Caco-2 (cell line): ENCODE results near the gene PNO1. TPM values are rescaled to one million over a fixed set of nuclear protein-coding genes. Genes with fewer than 3 reads are reported as not detected.

ENCODE experiments used
- BruUV-seq: library from RNA; stranded (reverse); fragments of 400-500 nt; replicated peaks from 2 replicates; lab custom pipeline; 2021; lab: Mats Ljungman, UMichigan
- CTCF ChIA-PET: fragments of 300-600 bp; sonication (Branson Sonifier 250); formaldehyde crosslinking; loops from one replicate; lab custom pipeline; 2022; ENCODE audit warnings: antibody characterized with exemption; lab: Charles Lee
- POLR2A ChIA-PET: fragments of 300-600 bp; sonication (Branson Sonifier 250); formaldehyde crosslinking; loops from one replicate; lab custom pipeline; 2022; ENCODE audit warnings: antibody characterized with exemption; lab: Charles Lee
- DNase-seq, 2 experiments: peaks; one replicate each; pipeline versions ENCODE4 v3.0.0 to v3.0.0-alpha.2; 2020 to 2022
- H3K27me3 ChIP-seq: replicated peaks from 2 replicates; pipeline ENCODE4 v1.6.0; 2011; ENCODE audit warnings: low read length; ENCODE audit not compliant: control insufficient read depth, insufficient read depth
- H3K36me3 ChIP-seq: 2 replicates; pipeline ENCODE4 v1.5.1; 2011; ENCODE audit warnings: low read length; ENCODE audit not compliant: control insufficient read depth, insufficient read depth
- H3K4me1 ChIP-seq: fragments of 250-450 bp; sonication (Bioruptor Pico); 2 replicates; pipeline ENCODE4 v1.5.1; 2020; ENCODE audit warnings: mild to moderate bottlenecking
- H3K4me3 ChIP-seq: 2 replicates; pipeline ENCODE4 v1.5.1; 2011; ENCODE audit warnings: low read depth, mild to moderate bottlenecking, control low read depth, low read length
- H3K9me3 ChIP-seq: fragments of 250-450 bp; sonication (Bioruptor Pico); 2 replicates; pipeline ENCODE4 v1.5.1; 2020; ENCODE audit warnings: mild to moderate bottlenecking, moderate library complexity
- H3K27ac Mint-ChIP-seq: one replicate; pipeline ENCODE4 v1.8.0; 2022; ENCODE audit warnings: mixed read lengths; ENCODE audit not compliant: unreplicated experiment
- H3K27me3 Mint-ChIP-seq: one replicate; pipeline ENCODE4 v1.8.0; 2022; ENCODE audit warnings: mixed read lengths; ENCODE audit not compliant: insufficient read depth, unreplicated experiment
- H3K36me3 Mint-ChIP-seq: one replicate; pipeline ENCODE4 v1.8.0; 2022; ENCODE audit warnings: mild to moderate bottlenecking, mixed read lengths; ENCODE audit not compliant: insufficient read depth, unreplicated experiment
- H3K4me1 Mint-ChIP-seq: one replicate; pipeline ENCODE4 v1.8.0; 2022; ENCODE audit warnings: low read depth, mixed read lengths; ENCODE audit not compliant: unreplicated experiment
- H3K4me3 Mint-ChIP-seq: one replicate; pipeline ENCODE4 v1.8.0; 2022; ENCODE audit warnings: mild to moderate bottlenecking, moderate library complexity, mixed read lengths; ENCODE audit not compliant: unreplicated experiment
- H3K9me3 Mint-ChIP-seq: one replicate; pipeline ENCODE4 v1.8.0; 2022; ENCODE audit warnings: mixed read lengths; ENCODE audit not compliant: unreplicated experiment
- CTCF ChIP-seq, 2 experiments: fragments of 200-600 bp in 1 of 2; IDR thresholded peaks; 1 replicate in 1 of 2; 2 replicates in 1 of 2; pipeline versions ENCODE4 v1.5.1 to v1.8.0; 2011 to 2022; ENCODE audit warnings: antibody characterized with exemption in 1 of 2, control low read depth in 1 of 2, inconsistent platforms in 1 of 2, low read depth in 1 of 2, low read length in 1 of 2, mild to moderate bottlenecking in 1 of 2, moderate library complexity in 1 of 2; ENCODE audit not compliant: insufficient read depth in 1 of 2, severe bottlenecking in 1 of 2, unreplicated experiment in 1 of 2
- intact Hi-C: fragments of 100-400 bp; cut with micrococcal nuclease; formaldehyde crosslinking; loops from one replicate; pipeline ENCODE4 v1.10.0; 2022; ENCODE audit not compliant: unreplicated experiment
- total RNA-seq: library from RNA; stranded (reverse); gene quantifications from 2 replicates; pipeline ENCODE4 v1.2.3, GENCODE V29; 2022

PNO1 gene
- total RNA-seq, 1 experiment from 2014 or later, result 37.0 TPM

GRCh38 chr2:68125821-68126220 is 31.9 kb upstream of the PNO1 start:
- Histone ChIP-seq H3K4me1 (peaks cover 9% of the 10 kb centered on the region), H3K36me3 (no peaks in the 10 kb centered on the region), H3K9me3 (no peaks in the 10 kb centered on the region), H3K27me3 (no peaks in the 10 kb centered on the region), H3K4me3 (no peak overlapping the region)
- ChIA-PET CTCF (interaction anchor here (0.5 kb wide), 1 partner anchor 53 kb away, joined by 3 read pairs; no protein-coding TSS in a partner anchor), POLR2A (no interaction called here)
- no peak overlapping the region for H3K27ac Mint-ChIP-seq
- no peaks in the 10 kb centered on the region for H3K9me3 Mint-ChIP-seq
- no peak overlapping the region for H3K4me3 Mint-ChIP-seq
- DNase-seq, result no peak
- H3K4me1 Mint-ChIP-seq, result peaks cover 8% of the 10 kb centered on the region
- TF ChIP-seq CTCF (IDR thresholded peaks at IDR 0.05; ENCODE audit: insufficient read depth in 1 of 2, low read depth in 1 of 2, low read length in 1 of 2, severe bottlenecking in 1 of 2, unreplicated experiment in 1 of 2), result no peak
- H3K36me3 Mint-ChIP-seq, result no peaks in the 10 kb centered on the region
- BruUV-seq, result no TSS peak
- intact Hi-C loops, result no loop called here
- no peaks in the 10 kb centered on the region for H3K27me3 Mint-ChIP-seq

- CTCF ChIA-PET, result no interaction called here
- H3K4me1 ChIP-seq, result peaks cover 1% of the 10 kb centered on the region; the same call in 1 of the 2 replicates
- no peak for DNase-seq
- H3K27me3 Mint-ChIP-seq, result no peaks in the 10 kb centered on the region
- H3K36me3 ChIP-seq, result no peaks in the 10 kb centered on the region
- no peak for TF ChIP-seq CTCF (IDR thresholded peaks at IDR 0.05; ENCODE audit: insufficient read depth in 1 of 2, low read depth in 1 of 2, low read length in 1 of 2, severe bottlenecking in 1 of 2, unreplicated experiment in 1 of 2)
- H3K36me3 Mint-ChIP-seq, result no peaks in the 10 kb centered on the region
- POLR2A ChIA-PET, result no interaction called here
- intact Hi-C loops, result no loop called here
- no peak overlapping the region for H3K4me3 ChIP-seq
- no peaks in the 10 kb centered on the region for H3K9me3 Mint-ChIP-seq
- H3K4me1 Mint-ChIP-seq, result peaks cover under 1% of the 10 kb centered on the region
- H3K9me3 ChIP-seq, result no peaks in the 10 kb centered on the region
- H3K27ac Mint-ChIP-seq, result no peak overlapping the region
- no TSS peak for BruUV-seq
- H3K27me3 ChIP-seq, result no peaks in the 10 kb centered on the region
- H3K4me3 Mint-ChIP-seq, result no peak overlapping the region
Observed at GRCh38 chr2:68126561-68126960, 31.1 kb upstream of the PNO1 start.

- DNase-seq, result no peak
- Mint-ChIP-seq H3K4me1 (no peaks in the 10 kb centered on the region), H3K9me3 (no peaks in the 10 kb centered on the region), H3K36me3 (peaks cover under 1% of the 10 kb centered on the region), H3K4me3 (no peak overlapping the region), H3K27ac (no peak overlapping the region), H3K27me3 (no peaks in the 10 kb centered on the region)
- ChIA-PET CTCF (no interaction called here), POLR2A (no interaction called here)
- intact Hi-C loops, result no loop called here
- H3K27me3 ChIP-seq, result no peaks in the 10 kb centered on the region
- no TSS peak for BruUV-seq
- no peaks in the 10 kb centered on the region for H3K4me1 ChIP-seq
- no peaks in the 10 kb centered on the region for H3K36me3 ChIP-seq
- no peak for TF ChIP-seq CTCF (IDR thresholded peaks at IDR 0.05; ENCODE audit: insufficient read depth in 1 of 2, low read depth in 1 of 2, low read length in 1 of 2, severe bottlenecking in 1 of 2, unreplicated experiment in 1 of 2)
- H3K4me3 ChIP-seq, result no peak overlapping the region
- H3K9me3 ChIP-seq, result no peaks in the 10 kb centered on the region
Observed at GRCh38 chr2:68127358-68128242, 30.1 kb upstream of the PNO1 start.
